Measurements from ENCODE around the gene CFAP58. TPM values are rescaled to one million over a fixed set of nuclear protein-coding genes. Genes with fewer than 3 reads are reported as not detected.

CFAP58 gene
- total RNA-seq, 1 donor from 2014 or later, result 1.1 TPM

DNA sequence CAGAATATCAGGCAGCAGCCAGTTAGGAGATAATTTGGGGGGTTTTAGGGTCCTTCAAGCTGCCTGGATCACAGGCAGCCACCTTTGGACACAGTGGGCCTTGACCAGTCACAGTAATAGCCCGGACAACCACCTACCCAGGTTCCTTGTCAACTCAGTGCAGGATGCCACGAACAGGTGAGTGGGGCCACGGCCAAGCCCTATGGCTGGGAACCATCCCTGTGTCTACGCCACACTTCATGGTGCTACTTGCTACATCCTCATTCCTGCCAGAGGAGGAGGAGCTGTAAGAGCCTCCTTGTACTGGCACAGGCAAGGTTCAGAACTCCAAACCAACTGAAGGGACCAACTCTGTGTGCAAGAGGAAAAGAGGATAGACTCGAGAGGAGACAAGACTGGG, 35.3 kb upstream of the CFAP58 start:
- peaks cover 30% of the 10 kb centered on the region for H3K36me3 ChIP-seq
- H3K4me1 ChIP-seq, result peaks cover 72% of the 10 kb centered on the region
- intact Hi-C loops (cut with DNase I), result no loop called here
- TF ChIP-seq, protein P1, sequence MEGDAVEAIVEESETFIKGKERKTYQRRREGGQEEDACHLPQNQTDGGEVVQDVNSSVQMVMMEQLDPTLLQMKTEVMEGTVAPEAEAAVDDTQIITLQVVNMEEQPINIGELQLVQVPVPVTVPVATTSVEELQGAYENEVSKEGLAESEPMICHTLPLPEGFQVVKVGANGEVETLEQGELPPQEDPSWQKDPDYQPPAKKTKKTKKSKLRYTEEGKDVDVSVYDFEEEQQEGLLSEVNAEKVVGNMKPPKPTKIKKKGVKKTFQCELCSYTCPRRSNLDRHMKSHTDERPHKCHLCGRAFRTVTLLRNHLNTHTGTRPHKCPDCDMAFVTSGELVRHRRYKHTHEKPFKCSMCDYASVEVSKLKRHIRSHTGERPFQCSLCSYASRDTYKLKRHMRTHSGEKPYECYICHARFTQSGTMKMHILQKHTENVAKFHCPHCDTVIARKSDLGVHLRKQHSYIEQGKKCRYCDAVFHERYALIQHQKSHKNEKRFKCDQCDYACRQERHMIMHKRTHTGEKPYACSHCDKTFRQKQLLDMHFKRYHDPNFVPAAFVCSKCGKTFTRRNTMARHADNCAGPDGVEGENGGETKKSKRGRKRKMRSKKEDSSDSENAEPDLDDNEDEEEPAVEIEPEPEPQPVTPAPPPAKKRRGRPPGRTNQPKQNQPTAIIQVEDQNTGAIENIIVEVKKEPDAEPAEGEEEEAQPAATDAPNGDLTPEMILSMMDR (IDR thresholded peaks at IDR 0.05), result no peak
- no peaks in the 10 kb centered on the region for H3K9me3 ChIP-seq
- DNase-seq (no peak), ATAC-seq (no peak)
- no peaks in the 10 kb centered on the region for H3K27me3 ChIP-seq (ENCODE audit: low read depth)
- no peak overlapping the region for H3K4me3 ChIP-seq
- peak overlapping the region; percentile 21 for H3K27ac ChIP-seq

- intact Hi-C loops (cut with DNase I), result no loop called here
These were observed 34.6 kb upstream of the CFAP58 start for GRCh38 chr10:104318810-104319741.

GRCh38 chr10:104321226-104321625, 32.4 kb upstream of the CFAP58 start:
- Histone ChIP-seq H3K27ac (peak overlapping the region; percentile 70), H3K36me3 (peaks cover 5% of the 10 kb centered on the region), H3K27me3 (ENCODE audit: low read depth) (no peaks in the 10 kb centered on the region), H3K4me3 (no peak overlapping the region), H3K9me3 (no peaks in the 10 kb centered on the region), H3K4me1 (peaks cover 100% of the 10 kb centered on the region)
- no peak for ATAC-seq
- TF ChIP-seq, protein P1 (IDR thresholded peaks at IDR 0.05), result no peak
- no peak for DNase-seq
- intact Hi-C loops (cut with DNase I), result no loop called here

More at GRCh38 chr10:104318810-104319741, 34.6 kb upstream of the CFAP58 start:
- ATAC-seq (peak; percentile 3 to 27), DNase-seq (peak; percentile 54)
- Histone ChIP-seq H3K36me3 (peaks cover 23% of the 10 kb centered on the region), H3K9me3 (no peaks in the 10 kb centered on the region), H3K27ac (peak overlapping the region; percentile 26), H3K4me3 (no peak overlapping the region), H3K4me1 (peaks cover 80% of the 10 kb centered on the region), H3K27me3 (ENCODE audit: low read depth) (no peaks in the 10 kb centered on the region)
- TF ChIP-seq, protein P1 (IDR thresholded peaks at IDR 0.05), result no peak

DNA sequence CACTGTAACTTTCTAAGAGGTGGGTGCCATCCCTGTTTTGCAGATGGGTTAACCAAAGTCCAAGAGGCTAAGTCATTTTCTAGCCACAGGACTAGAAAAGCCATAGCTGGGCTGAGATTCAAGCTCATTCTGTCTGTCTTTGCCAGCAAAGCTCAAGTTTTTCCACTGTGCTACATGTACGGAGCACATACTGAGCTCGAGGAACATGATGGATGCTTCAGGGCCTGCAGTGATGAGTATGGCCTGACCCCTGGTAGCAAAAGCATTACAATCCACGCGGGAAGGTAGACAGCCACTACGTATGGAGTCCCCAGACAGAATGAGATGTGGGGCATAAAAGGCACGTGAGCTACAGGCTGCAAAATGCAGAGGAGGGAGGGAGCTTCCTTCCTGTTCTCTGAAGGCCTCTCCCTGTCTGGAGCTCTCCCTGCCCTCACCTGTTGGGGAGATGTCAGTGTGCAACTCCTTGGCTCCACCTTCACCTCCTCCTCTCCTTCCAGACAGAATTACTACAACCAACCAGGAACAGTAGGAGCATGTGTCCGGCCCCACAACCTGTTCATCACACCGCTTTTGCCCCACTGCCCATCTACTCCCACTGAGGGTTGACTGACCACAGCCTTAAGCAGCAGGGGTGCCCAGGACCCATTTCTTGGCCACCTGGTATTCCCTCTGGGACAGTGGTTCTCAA, 31.8 kb upstream of the CFAP58 start:
- H3K4me1 ChIP-seq, result peaks cover 100% of the 10 kb centered on the region
- intact Hi-C loops (cut with DNase I), result no loop called here
- H3K27ac ChIP-seq, result peak overlapping the region; percentile 70
- no peak for ATAC-seq
- DNase-seq, result no peak
- TF ChIP-seq, protein P1 (IDR thresholded peaks at IDR 0.05), result no peak
- no peak overlapping the region for H3K4me3 ChIP-seq
- no peaks in the 10 kb centered on the region for H3K27me3 ChIP-seq (ENCODE audit: low read depth)
- no peaks in the 10 kb centered on the region for H3K9me3 ChIP-seq
- peaks cover 5% of the 10 kb centered on the region for H3K36me3 ChIP-seq

DNA sequence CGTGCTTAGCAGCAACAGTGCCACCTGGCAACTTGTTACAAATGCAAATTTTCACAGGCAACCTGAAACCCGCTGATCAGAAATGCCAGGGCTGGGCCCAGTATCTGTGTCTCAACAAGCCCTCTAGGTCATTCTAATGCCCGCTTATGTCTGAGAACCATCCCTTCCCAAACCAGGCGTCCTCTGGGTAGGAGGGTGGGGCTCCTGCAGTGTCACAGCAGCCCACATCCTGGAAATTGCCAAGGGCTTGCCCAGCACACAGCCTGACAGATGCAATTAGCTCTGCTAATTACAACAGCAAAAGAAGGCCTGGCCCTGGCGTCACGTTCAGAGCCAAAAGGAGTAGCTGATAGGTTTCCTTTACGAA, 31.2 kb upstream of the CFAP58 start:
- no peak overlapping the region for H3K4me3 ChIP-seq
- ATAC-seq, result peak; percentile 18 to 50
- intact Hi-C loops (cut with DNase I), result no loop called here
- peaks cover 5% of the 10 kb centered on the region for H3K36me3 ChIP-seq
- peak; percentile 77 for DNase-seq
- no peaks in the 10 kb centered on the region for H3K27me3 ChIP-seq (ENCODE audit: low read depth)
- H3K27ac ChIP-seq, result peak overlapping the region; percentile 70
- H3K9me3 ChIP-seq, result no peaks in the 10 kb centered on the region
- peaks cover 100% of the 10 kb centered on the region for H3K4me1 ChIP-seq
- TF ChIP-seq, protein P1 (IDR thresholded peaks at IDR 0.05), result no peak

All from lower lobe of right lung (tissue), 2 donors.